ENCODE results near the gene ACTL10.
"Not testable (repeated sequence)": the region's sequence is repeated elsewhere in the genome, so short reads cannot be mapped to it uniquely, and the experiment has no call there.

ACTL10 gene

DNA sequence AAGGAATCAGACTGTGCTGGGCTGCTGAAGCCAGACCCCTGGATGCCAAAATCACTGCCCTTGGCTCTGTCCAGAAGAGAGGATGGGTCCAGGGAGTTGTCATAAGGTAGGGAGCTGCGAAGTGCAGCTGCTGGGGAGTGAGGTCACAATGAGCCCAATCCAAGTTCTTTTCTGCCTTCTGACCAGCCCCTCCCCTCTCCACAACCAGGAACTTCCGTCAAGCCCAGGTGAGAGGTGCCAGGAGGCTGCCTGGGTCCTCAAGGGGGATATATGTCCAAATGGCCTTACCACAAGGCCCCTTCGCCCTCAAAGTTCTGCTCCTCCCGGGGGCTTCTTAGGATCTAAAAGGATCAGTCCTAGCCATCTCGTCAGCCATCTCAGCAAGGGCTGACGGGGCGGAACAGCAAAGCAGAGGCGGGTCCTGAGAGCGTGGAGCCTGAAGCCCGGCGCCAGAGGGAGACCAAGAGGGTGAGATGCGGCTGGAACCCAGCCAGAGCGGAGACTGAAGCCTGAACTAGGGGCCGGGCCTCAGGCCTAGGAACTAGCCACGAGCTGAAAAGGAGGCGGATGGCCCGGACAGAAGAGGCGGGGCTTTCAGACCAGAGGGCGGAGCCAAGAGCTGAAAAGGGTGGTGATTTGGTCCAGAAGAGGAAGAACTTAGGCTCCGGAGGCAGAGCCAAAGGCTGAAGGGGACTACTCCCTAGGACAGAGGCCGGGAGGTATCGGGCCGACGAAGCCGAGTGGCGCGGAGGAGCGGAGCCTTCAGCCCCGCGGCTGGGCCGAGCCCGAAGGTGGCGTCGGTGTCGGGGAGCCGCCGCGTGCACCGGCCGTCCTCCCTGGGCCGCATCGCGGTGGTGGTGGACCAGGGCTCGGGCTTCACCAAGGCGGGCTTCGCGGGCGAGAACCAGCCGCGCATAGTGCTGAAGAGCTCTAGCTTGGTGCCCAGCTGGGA lies at the start of gene ACTL10:
Gene ACTL10, plus strand, starts transcription at position 651 of the 952 bp plus-strand sequence. CDS start 555 bp downstream, outside the sequence.
- DNase-seq (ENCODE audit: low read depth), result peak; percentile 87

DNA sequence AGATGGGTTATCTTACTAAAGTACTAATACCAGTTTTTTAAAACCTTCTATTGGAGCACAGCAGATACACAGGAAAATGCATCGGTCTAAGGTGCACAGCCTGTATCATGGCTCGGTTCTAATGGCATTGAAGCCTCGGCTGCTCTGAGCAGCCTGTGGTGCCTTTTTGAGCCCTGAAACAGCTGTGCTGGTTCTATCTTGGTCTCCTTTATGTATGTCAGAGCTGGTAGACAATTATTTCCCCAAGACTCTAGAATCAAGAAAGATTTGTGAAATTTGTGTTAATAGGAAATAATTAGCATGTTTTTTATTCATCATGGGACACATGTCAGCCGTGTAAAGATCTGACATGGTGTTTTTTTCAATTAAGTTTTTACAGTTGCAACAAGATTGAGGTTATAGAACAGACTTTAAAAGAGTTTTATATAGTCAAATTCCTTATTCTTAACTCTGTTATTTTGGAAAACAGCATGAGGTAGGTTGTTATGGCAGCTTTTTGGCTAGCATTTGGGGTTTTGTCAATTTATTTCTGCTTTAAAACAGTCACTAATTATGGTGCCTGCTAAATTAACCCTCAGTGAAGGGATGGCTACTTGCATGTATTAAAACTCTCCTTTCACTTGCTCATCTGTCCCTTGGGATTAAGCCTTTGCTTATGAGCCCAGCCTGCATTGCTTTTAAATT lies 44.9 kb upstream of the ACTL10 start:
- DNase-seq (ENCODE audit: low read depth), result no peak

DNA sequence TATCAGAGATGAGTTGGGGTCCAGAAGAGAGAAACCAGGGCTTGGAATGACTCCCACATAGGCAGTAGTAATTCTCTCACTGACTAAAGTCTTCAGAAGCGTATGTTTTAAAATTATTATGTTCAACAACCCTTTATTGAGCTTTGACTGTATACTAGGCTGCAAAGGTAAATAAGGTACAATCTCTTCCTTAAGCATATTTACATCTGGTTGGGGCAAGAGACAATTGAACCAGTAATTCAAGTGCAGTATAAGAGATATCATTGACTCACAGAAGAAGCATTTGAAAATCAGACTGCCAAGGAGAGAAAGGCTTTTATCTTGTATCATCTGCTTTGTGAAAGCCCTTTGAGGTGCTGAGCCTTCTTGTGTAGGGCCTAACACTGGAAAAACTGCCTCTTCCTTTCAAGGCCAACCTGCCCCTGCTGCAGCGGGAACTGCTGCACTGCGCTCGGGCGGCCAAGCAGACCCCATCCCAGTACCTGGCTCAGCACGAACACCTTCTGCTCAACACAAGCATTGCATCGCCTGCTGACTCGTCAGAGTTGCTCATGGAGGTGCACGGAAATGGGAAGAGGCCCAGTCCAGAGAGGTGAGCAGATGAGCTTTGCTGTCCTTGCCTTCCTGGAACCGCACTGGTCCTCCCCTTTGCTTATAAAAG lies 43.9 kb upstream of the ACTL10 start:
- DNase-seq (ENCODE audit: low read depth), result no peak

DNA sequence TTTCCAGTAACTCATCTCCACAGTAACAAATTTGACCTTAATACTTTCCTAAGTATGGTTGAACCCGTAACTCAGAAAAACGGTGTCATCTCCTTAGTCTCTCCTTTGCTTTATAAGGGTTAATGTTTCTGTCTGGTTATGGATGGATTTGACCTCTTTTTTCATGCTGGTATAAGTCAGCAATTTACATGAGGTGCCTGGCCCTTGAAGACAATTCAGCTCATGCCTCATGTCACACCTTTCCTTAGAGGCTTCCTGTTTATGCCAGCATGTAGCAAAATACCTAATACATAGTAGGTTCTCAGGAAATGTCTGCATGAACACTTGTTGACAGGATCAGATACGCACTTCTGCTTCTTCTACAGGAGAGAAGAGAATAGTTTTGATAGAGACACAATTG lies 42.3 kb upstream of the ACTL10 start:
- DNase-seq (ENCODE audit: low read depth), result no peak

DNA sequence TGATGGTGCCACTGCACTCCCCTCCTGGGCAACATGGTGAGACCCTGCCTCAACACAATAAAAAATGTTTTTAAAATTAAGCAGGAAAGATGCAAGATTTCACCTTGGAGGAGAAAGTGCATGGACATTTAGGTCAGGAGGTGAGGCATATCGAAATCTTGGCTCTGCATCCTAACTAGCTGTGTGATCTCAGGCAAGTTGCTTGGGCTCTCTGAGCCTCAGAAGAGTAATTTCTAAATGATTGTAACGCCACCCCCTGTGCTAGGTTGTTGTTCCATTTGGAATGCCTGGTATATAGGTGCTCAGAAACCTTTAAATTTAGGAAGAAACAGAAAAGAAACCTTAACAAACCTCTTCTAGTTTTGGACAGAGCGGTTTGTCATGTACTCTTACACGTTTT lies 40.6 kb upstream of the ACTL10 start:
- DNase-seq (ENCODE audit: low read depth), result no peak

DNA sequence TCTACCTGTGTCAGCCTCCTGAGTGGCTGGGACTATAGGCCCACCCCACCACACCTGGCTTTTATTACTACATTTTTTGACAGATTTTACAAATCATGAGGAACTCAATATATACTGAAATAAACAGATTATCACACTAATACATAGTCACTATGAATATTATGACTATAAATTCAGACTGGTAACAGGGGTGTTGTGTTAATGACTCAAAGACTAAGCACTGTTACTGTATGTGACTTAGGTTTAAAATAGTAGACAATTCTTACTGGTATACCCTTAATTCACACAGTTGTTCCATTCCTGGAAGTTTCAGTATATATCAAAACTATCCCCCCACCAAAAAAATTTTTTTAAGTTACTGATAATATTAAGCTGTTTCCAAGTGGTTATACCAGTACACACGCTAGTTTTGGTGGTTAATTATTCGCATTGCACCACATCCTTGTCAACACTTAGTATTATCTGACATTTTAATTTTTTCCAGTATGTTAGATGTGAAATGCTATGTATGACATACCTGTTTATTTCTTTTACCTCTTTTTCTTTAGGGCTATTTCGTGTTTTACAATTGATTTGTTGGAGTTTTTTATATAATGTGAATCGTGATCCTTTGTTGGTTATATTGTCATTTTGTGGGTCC lies 39.0 kb upstream of the ACTL10 start:
- DNase-seq (ENCODE audit: low read depth), result no peak

DNA sequence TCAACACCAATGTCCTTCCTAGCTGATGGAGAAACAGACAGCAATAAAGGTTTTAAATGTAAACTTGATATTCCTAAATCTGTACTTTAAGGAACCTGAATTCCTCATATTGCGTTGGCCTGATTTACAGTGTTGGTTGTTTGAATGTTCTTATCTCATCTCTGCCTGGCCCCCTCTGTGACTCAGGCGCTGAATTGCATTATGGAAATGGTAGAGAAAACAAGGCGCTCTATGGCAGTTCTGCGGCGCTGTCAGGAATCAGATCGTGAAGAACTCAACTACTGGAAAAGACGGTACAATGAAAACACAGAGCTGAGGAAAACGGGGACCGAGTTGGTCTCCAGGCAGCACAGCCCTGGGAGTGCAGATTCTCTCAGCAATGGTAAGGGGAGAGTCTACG lies 37.2 kb upstream of the ACTL10 start:
- DNase-seq (ENCODE audit: low read depth), result no peak

DNA sequence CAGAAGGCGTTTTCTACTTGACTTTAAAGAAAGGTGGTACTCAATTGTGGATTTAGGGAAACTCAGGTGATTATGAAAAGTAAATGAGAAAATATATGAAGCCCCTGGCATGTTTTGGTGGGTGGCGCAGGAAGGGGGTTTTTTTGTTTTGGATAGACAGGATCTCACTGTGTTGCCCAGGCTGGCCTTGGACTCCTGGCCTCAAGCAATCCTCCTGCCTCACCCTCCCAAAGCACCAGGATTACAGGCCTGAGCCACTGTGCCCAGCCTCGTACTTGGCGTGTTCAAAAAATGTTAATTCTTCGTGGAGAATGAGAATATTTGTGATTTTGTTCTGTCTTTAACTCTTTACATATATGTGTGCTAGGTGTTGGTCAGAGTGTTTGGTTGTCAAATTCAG lies 36.8 kb upstream of the ACTL10 start:
- DNase-seq (ENCODE audit: low read depth), result no peak

DNA sequence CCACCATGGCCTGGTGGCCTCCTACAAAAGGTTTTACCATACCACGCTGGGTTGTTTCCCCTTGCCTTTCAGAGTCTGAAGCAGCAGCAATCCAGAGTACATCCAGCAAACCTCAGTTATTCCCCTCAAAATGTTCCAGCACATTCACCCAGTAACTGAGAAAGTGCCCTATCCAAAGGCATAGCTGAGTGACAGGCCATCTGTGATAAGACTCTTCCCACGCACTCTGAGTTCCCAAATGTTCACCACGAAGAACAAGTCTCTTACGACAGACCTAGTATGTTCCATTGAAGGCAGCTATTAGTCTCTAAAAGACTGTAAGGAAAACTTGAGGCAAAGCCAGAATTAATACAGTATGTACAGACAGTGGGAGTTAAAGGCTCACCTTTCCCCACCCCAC lies 36.2 kb upstream of the ACTL10 start:
- no peak for DNase-seq (ENCODE audit: low read depth)

DNA sequence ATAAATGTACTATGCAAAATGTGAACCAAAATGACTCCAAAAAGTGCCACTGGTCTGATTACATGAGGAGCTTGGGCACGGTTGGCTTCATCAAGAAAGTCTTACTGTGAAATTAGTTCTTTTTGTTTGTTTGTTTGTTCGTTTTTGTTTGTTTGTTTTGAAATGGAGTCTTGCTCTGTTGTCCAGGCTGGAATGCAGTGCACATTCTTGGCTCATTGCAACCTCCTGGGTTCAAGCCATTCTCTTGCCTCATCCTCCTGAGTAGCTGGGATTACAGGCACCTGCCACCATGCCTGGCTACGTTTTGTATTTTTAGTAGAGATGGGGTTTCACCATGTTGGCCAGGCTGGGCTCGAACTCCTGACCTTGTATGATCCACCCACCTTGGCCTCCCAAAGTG lies 34.8 kb upstream of the ACTL10 start:
- not testable (repeated sequence) for DNase-seq (ENCODE audit: low read depth)

DNA sequence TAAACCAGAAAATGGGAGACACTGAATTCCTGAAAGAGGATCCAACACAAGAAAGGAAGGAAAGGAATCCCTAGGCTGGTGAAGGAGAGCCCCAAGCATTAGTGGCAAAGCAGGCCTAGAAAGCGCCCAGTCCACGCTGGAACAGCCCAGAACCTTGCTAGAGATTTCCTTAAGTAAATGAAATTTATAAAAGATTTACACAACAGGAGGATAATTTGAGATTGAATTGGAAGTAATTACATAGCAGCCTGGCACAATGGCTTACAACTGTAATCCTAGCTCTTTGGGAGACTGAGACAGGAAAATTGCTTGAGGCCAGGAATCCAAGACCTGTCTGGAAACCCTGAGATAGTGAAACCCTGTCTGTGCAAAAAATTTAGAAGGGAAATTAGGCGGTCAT lies 31.4 kb upstream of the ACTL10 start:
- DNase-seq (ENCODE audit: low read depth), result no peak

DNA sequence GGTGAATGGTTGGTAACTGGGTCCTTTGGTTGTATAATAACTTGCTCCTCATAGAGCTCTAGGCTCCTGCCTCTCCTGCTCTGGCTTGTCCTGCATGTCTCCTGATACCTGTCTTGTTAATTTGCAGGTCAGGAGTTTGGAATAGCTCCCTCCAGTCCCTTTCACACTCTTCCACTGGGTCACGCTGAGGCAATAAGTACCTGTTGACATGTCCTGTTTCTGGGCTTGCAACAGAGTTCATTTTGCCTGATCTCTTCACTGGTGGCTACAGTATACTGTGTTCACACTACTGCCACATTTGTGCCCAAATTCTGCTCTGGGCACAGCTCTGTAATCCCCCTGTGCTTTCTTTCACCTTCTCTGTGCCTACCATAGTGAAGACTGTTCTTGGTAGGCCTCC lies 30.0 kb upstream of the ACTL10 start:
- no peak for DNase-seq (ENCODE audit: low read depth)

DNA sequence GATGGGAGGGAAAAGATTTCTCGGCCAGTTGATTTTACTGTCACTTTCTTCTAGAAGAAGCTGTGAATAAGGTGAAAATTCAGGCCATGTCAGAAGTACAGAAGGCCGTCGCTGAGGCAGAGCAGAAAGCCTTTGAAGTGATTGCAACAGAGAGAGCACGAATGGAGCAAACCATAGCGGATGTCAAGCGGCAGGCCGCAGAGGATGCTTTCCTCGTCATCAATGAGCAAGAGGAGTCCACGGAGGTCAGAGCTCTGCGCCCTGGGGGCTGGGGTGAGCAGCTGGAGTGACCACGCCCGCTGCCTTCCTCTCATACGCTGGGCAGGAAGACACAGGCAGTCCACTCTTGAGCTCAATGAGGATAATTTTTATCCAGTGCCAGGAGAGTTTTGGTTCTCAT lies 26.5 kb upstream of the ACTL10 start:
- DNase-seq (ENCODE audit: low read depth), result no peak

DNA sequence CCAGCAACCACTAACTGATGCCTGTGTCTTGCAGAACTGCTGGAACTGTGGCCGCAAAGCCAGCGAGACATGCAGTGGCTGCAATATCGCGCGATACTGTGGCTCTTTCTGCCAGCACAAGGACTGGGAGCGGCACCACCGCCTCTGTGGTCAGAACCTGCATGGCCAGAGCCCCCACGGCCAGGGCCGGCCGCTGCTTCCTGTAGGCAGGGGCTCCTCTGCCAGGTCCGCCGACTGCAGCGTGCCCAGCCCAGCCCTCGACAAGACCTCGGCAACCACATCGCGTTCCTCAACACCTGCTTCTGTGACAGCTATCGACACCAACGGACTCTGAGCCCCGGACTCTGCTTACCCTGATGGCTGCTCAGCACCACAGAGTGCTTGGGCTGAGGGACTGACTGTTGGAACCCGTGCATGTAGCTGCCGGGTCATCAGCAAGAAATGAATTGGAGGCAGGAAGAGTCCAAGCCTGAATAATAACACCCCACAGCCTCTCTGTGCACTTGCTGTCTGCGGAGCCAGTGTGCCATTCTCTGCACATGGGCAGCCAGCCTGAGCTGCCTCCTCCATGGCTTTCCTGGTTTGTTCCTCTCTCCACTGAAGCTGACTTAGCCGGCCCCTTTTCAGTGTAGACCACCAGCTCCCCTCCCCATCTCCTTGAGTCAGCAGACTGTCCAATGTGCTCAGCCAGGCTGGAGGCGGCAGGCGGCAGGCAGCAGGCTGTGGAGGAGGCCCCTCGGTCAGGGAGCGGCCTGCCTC lies 22.3 kb upstream of the ACTL10 start:
- no peak for DNase-seq (ENCODE audit: low read depth)

DNA sequence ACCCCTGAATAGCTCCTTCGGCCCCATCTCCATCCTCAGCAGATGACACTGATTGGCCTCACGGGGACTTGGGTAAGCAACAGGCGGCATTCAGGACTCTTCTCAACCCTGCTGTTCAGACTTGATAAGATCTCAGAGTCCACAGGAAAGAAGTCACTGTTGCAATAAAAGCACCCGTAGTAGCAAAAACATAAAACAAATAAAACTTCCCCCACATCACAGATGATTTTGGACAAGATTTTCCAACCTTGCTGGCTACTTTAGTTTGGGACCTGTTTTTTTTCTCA lies 21.7 kb upstream of the ACTL10 start:
- DNase-seq (ENCODE audit: low read depth), result no peak

DNA sequence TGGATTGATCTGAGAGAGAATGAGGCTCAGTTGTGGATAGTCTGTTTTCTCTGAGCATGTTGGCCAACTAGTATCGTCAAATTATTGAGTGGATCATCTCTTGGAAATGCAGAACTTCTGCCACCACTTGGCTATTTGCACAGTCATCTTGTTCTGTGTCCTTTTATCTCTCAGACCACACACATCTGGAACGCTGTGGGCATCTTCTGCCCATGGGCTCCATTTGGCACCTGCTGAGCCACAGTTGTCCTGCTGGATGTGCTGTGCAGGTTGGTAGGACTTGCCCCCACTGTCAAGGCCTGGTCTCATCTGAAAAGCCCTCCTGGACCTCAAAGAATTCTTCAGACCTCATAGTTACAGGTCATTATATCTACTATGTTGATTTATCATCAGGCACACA lies 21.3 kb upstream of the ACTL10 start:
- no peak for DNase-seq (ENCODE audit: low read depth)

DNA sequence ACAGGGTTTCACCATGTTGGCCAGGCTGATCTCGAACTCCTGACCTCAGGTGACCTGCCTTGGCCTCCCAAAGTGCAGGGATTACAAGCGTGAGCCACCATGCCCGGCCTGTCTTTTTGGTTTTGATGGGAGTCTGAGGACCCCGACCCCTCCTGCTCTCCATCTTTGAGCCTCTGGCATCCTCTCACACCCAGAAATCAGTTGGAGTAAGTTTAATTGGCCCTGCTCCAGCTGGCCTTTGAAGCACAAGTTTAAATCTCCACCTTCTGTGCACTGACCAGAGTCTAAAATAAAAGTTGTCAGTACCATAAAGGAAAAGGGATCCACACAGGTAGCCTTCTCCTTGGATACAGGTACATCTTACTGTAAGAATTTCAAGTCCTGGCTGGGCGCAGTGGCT lies 20.6 kb upstream of the ACTL10 start:
- no peak for DNase-seq (ENCODE audit: low read depth)

DNA sequence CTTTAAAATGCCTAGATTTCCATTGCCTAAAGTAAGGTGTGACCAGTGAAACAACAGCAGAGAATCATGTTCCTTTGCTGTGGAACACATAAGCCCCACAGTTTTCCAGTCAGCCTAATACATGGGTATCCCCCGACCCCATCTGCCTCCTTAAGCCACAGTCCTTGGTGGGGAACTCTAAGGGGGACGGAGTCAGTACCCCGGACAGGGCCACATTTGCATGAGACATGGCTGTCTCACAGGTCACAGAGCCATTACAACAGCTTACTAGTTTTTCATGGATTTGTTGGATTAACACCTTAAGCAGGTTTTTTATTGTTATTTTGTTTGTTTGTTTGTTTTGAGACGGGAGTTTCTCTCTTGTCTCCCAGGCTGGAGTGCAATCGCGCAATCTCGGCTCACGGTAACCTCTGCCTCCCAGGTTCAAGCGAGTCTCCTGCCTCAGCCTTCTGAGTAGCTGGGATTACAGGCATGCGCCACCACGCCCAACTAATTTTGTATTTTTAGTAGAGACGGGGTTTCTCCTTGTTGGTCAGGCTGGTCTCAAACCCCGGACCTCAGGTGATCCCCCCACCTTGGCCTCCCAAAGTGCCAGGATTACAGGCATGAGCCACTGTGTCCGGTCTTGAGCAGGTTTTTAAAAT lies 19.7 kb upstream of the ACTL10 start:
- DNase-seq (ENCODE audit: low read depth), result not testable (repeated sequence)

DNA sequence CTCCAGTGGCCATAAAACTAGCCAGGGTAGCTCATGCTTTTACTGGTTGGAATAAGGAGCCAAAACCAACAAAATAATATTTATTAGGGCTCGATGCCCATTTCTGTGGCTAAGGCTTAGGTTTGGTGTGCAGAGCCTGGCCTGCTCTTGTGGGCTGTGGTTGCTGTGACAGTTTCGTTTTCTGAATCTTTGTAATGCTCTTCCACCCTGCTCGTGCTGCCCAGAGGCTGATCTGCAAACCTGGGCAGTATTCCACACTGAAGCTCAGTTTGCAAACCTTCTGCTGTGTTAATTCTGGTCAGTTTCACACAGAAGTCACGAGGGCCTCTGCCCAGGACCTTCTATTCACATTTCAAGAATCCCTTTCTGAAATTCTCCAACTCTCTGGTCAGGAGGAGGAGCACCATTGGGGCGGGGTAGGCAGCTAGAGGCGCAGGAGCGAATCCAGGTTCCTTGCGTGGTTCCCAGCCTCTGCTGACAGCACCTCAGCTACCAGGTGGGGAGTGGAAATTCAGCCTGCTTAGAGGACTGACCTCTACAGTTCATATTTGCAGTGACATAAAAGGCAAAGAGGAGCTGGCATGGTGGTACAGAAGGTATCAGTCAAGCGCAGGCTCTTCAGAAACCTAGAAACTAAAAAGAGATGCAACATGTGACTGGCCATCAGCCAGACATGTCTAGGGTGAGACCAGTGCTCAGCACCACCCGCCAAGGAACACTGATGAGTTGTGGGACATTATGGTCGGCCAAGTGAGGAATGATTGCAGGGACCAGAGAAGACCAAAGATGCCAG lies 18.9 kb upstream of the ACTL10 start:
- no peak for DNase-seq (ENCODE audit: low read depth)

DNA sequence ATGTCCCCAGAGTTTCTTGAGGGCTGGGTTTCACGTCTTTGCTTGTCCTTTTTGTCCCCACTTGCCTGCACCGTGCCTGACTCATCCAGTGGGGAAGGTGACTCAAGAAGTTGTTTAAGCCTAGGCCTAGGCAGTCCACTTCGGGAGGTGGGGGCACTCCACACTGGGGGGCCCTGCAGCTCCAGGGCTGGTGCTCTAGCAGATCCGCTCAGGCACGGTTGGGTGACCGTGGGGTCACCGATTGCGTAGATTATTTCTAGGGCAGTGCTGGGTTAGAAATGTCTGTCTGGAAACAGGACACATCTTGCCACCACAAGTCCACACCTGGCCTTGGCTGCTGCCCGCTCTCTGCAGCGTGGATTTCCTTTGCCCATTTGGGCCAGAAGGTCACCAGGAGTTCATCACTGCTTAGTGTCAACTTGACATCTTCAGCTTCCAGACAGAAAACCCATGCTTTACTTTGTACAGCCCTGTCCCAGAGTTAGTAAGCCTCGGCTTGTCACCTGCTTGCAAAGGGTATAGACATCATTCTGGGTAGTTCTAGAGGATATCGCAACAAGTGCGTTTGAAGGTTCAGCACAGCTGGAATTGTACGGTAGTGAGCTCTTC lies 18.2 kb upstream of the ACTL10 start:
- no peak for DNase-seq (ENCODE audit: low read depth)
